ENCODE measurements around the gene NEDD8.
A peak's percentile ranks its signal among the peaks of the same experiment; 100 is the strongest.

The NEDD8 gene

GRCh38 chr14:24177041-24177825, 54.9 kb downstream of the NEDD8 start:
- peaks cover 46% of the 10 kb centered on the region for H3K36me3 Mint-ChIP-seq (ENCODE audit: low read depth)
- peaks cover 10% of the 10 kb centered on the region for H3K4me1 Mint-ChIP-seq
- no peaks in the 10 kb centered on the region for H3K27me3 Mint-ChIP-seq (ENCODE audit: low read depth)
- peak overlapping the region in 1 of 3 experiments; percentile 19 for H3K27ac Mint-ChIP-seq
- no peaks in the 10 kb centered on the region for H3K9me3 Mint-ChIP-seq
- H3K4me3 Mint-ChIP-seq = no peak overlapping the region
- no peak for TF ChIP-seq CTCF (IDR thresholded peaks at IDR 0.05; ENCODE audit: unreplicated experiment in 3 of 3)

GRCh38 chr14:24176599-24176998, 55.6 kb downstream of the NEDD8 start:
- H3K4me3 Mint-ChIP-seq = no peak overlapping the region
- no peak for TF ChIP-seq CTCF (IDR thresholded peaks at IDR 0.05; ENCODE audit: unreplicated experiment in 3 of 3)
- no peaks in the 10 kb centered on the region for H3K27me3 Mint-ChIP-seq (ENCODE audit: low read depth)
- peaks cover 10% of the 10 kb centered on the region for H3K4me1 Mint-ChIP-seq
- peaks cover 41% of the 10 kb centered on the region for H3K36me3 Mint-ChIP-seq (ENCODE audit: low read depth)
- no peak overlapping the region for H3K27ac Mint-ChIP-seq
- no peaks in the 10 kb centered on the region for H3K9me3 Mint-ChIP-seq

- no peaks in the 10 kb centered on the region for H3K9me3 Mint-ChIP-seq
- peak overlapping the region; percentile 84 to 89 (median 89) for H3K4me3 Mint-ChIP-seq
- H3K36me3 Mint-ChIP-seq (ENCODE audit: low read depth) = peaks cover 32% of the 10 kb centered on the region
Measured at GRCh38 chr14:24172871-24173281, 59.3 kb downstream of the NEDD8 start.

GRCh38 chr14:24172261-24172860, 59.8 kb downstream of the NEDD8 start:
- H3K9me3 Mint-ChIP-seq = no peaks in the 10 kb centered on the region

More at GRCh38 chr14:24172871-24173281, 59.3 kb downstream of the NEDD8 start:
- Mint-ChIP-seq H3K4me1 (no peaks in the 10 kb centered on the region), H3K27me3 (ENCODE audit: low read depth) (no peaks in the 10 kb centered on the region), H3K27ac (no peak overlapping the region)
- TF ChIP-seq CTCF (IDR thresholded peaks at IDR 0.05; ENCODE audit: unreplicated experiment in 3 of 3) = no peak

GRCh38 chr14:24171422-24172260, 60.5 kb downstream of the NEDD8 start, which contains the start of gene REC8:
REC8 (plus strand) TSS chr14:24172080; CDS start chr14:24172553, 473 bp downstream.
- Mint-ChIP-seq H3K36me3 (ENCODE audit: low read depth) (peaks cover 36% of the 10 kb centered on the region), H3K27me3 (ENCODE audit: low read depth) (no peaks in the 10 kb centered on the region), H3K9me3 (no peaks in the 10 kb centered on the region), H3K4me3 (peak within 1 kb of the TSS; percentile 89), H3K4me1 (no peaks in the 10 kb centered on the region), H3K27ac (peak within 1 kb of the TSS; percentile 68 to 95 (median 91))
- no peak for TF ChIP-seq CTCF (IDR thresholded peaks at IDR 0.05; ENCODE audit: unreplicated experiment in 3 of 3)

More at GRCh38 chr14:24172261-24172860, 59.8 kb downstream of the NEDD8 start:
- Mint-ChIP-seq H3K27me3 (ENCODE audit: low read depth) (no peaks in the 10 kb centered on the region), H3K4me3 (peak overlapping the region; percentile 89), H3K27ac (no peak overlapping the region), H3K4me1 (no peaks in the 10 kb centered on the region), H3K36me3 (ENCODE audit: low read depth) (peaks cover 36% of the 10 kb centered on the region)
- TF ChIP-seq CTCF (IDR thresholded peaks at IDR 0.05; ENCODE audit: unreplicated experiment in 3 of 3) = no peak

Data from nephron (organoid).